ENCODE results near the gene KRT14.
"Not testable (repeated sequence)": the region's sequence is repeated elsewhere in the genome, so short reads cannot be mapped to it uniquely, and the experiment has no call there.

KRT14 gene

GRCh38 chr17:41622340-41623183, 35.9 kb upstream of the KRT14 start:
- DNase-seq, result not testable (repeated sequence)

- no peak for DNase-seq
Measured at GRCh38 chr17:41621916-41622315, 35.2 kb upstream of the KRT14 start.

GRCh38 chr17:41621435-41621817, 34.7 kb upstream of the KRT14 start:
- not testable (repeated sequence) for DNase-seq

GRCh38 chr17:41620583-41621434, 34.1 kb upstream of the KRT14 start:
- DNase-seq, result no peak

- not testable (repeated sequence) for DNase-seq
Measured at GRCh38 chr17:41619927-41620582, 33.4 kb upstream of the KRT14 start.

- DNase-seq, result no peak
Measured at GRCh38 chr17:41619036-41619926, 32.6 kb upstream of the KRT14 start.

- no peak for DNase-seq
Measured at GRCh38 chr17:41618341-41619035, 31.8 kb upstream of the KRT14 start.

- no peak for DNase-seq
Measured at GRCh38 chr17:41617698-41618097, 31.0 kb upstream of the KRT14 start.

- DNase-seq, result no peak
Measured at GRCh38 chr17:41617136-41617535, 30.4 kb upstream of the KRT14 start.

GRCh38 chr17:41616486-41616885, 29.8 kb upstream of the KRT14 start:
- not testable (repeated sequence) for DNase-seq

GRCh38 chr17:41615454-41615853, 28.8 kb upstream of the KRT14 start:
- no peak for DNase-seq

GRCh38 chr17:41614767-41615166, 28.1 kb upstream of the KRT14 start:
- not testable (repeated sequence) for DNase-seq

- no peak for DNase-seq
Measured at GRCh38 chr17:41614098-41614497, 27.4 kb upstream of the KRT14 start.

GRCh38 chr17:41613277-41614082, 26.8 kb upstream of the KRT14 start:
- DNase-seq, result no peak

- not testable (repeated sequence) for DNase-seq
Measured at GRCh38 chr17:41612376-41613160, 25.9 kb upstream of the KRT14 start, which contains the start of gene KRT16. Gene KRT16, minus strand, starts transcription at chr17:41612767. Its CDS starts 79 bp downstream, at chr17:41612688.

GRCh38 chr17:41610965-41611640, 24.4 kb upstream of the KRT14 start:
- no peak for DNase-seq

GRCh38 chr17:41610061-41610517, 23.4 kb upstream of the KRT14 start:
- not testable (repeated sequence) for DNase-seq

GRCh38 chr17:41606930-41607329, 20.2 kb upstream of the KRT14 start:
- DNase-seq, result not testable (repeated sequence)

- DNase-seq, result no peak
Measured at GRCh38 chr17:41602524-41602923, 15.8 kb upstream of the KRT14 start.
